Choroid plexus epithelial cell (primary cell): ENCODE measurements around the gene AXL.

Experiments
- DNase-seq: peaks from one replicate; pipeline ENCODE4 v3.0.0-alpha.2; 2010; ENCODE audit warnings: low read depth
- H3K4me3 ChIP-seq: 2 replicates; pipeline ENCODE4 v1.5.1; 2011; ENCODE audit warnings: low read depth, mild to moderate bottlenecking, control low read depth, low read length, moderate library complexity
- CTCF ChIP-seq: conservative IDR thresholded peaks from 2 replicates; pipeline ENCODE4 v1.5.1; 2011; ENCODE audit warnings: low read depth, mild to moderate bottlenecking, control low read depth, inconsistent platforms, low read length, moderate library complexity

Gene AXL

GRCh38 chr19:41253660-41254059 lies 34.6 kb downstream of the AXL start:
- TF ChIP-seq CTCF = no peak
- no peak for DNase-seq
- H3K4me3 ChIP-seq = no peak overlapping the region

- DNase-seq = no peak
- TF ChIP-seq CTCF = no peak
- H3K4me3 ChIP-seq = no peak overlapping the region
These were observed 36.1 kb downstream of the AXL start for GRCh38 chr19:41255171-41255570.

- TF ChIP-seq CTCF = no peak
- peak overlapping the region; percentile 79 for H3K4me3 ChIP-seq
- no peak for DNase-seq
These were observed 42.6 kb downstream of the AXL start for GRCh38 chr19:41261474-41262190.

GRCh38 chr19:41263042-41263849 lies 44.2 kb downstream of the AXL start:
- no peak for TF ChIP-seq CTCF
- H3K4me3 ChIP-seq = peak overlapping the region; percentile 79
- peak; percentile 88 for DNase-seq

GRCh38 chr19:41263850-41264580 lies 45.0 kb downstream of the AXL start, which contains the start of gene HNRNPUL1:
Gene HNRNPUL1 (plus strand): TSS chr19:41264372. CDS start chr19:41264504, 132 bp downstream.
- DNase-seq = peak; percentile 100
- TF ChIP-seq CTCF = peak; percentile 42
- H3K4me3 ChIP-seq = peak within 1 kb of the TSS; percentile 91

GRCh38 chr19:41264581-41265394 lies 45.8 kb downstream of the AXL start:
- no peak for TF ChIP-seq CTCF
- peak; percentile 49 for DNase-seq
- peak overlapping the region; percentile 91 for H3K4me3 ChIP-seq
